Gastrocnemius medialis (tissue), 4 donors: ENCODE measurements around the gene GNAQ.

Source experiments
- CTCF ChIP-seq, 5 experiments: fragments of 450-650 bp in 3 of 5; fragments of 200-600 bp in 2 of 5; sonication (generic) in 2 of 5; IDR thresholded peaks in 4 of 5; conservative IDR thresholded peaks in 1 of 5; 1 replicate in 4 of 5; 2 replicates in 1 of 5; pipeline ENCODE4 v1.5.1; 2016 to 2019; ENCODE audit warnings: antibody characterized with exemption in 5 of 5, mild to moderate bottlenecking in 3 of 5, moderate library complexity in 3 of 5
- POLR2A ChIP-seq, 2 donors: fragments of 450-650 bp; IDR thresholded peaks; one replicate each; pipeline ENCODE4 v1.6.1; 2017; ENCODE audit warnings: antibody characterized with exemption in 2 of 2, mild to moderate bottlenecking in 2 of 2, moderate library complexity in 2 of 2

DNA sequence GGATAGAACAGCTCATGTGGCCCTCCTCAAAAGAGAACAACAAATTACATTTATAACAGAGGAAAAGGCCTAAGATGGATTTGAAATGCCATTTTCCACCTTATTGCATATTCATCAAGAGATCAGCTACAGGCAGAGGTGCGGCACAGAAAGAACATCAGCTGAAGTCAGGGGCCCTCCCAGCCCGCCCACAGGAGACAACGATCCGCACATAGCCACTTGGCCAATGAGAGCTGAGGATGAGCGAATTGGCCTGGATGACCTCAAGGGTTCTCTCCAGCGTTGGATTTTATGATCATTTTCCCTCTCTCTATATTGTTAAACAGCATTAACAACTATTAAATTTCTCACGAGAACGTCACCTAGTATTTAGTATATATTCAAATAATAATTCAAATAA, 97.6 kb downstream of the GNAQ start:
- TF ChIP-seq CTCF (IDR thresholded peaks at IDR 0.05 in 4 of 5, conservative IDR thresholded peaks at IDR 0.05 in 1 of 5), result no peak
- TF ChIP-seq POLR2A (IDR thresholded peaks at IDR 0.05), result no peak
